Caco-2 (cell line): ENCODE data around the gene TPRG1. TPM values are rescaled to one million over a fixed set of nuclear protein-coding genes. Genes with fewer than 3 reads are reported as not detected.

Source experiments
- BruUV-seq: library from RNA; stranded (reverse); fragments of 400-500 nt; replicated peaks from 2 replicates; lab custom pipeline; 2021; lab: Mats Ljungman, UMichigan
- CTCF ChIA-PET: fragments of 300-600 bp; sonication (Branson Sonifier 250); formaldehyde crosslinking; loops from one replicate; lab custom pipeline; 2022; ENCODE audit warnings: antibody characterized with exemption; lab: Charles Lee
- POLR2A ChIA-PET: fragments of 300-600 bp; sonication (Branson Sonifier 250); formaldehyde crosslinking; loops from one replicate; lab custom pipeline; 2022; ENCODE audit warnings: antibody characterized with exemption; lab: Charles Lee
- DNase-seq, 2 experiments: peaks; one replicate each; pipeline versions ENCODE4 v3.0.0 to v3.0.0-alpha.2; 2020 to 2022
- H3K27me3 ChIP-seq: replicated peaks from 2 replicates; pipeline ENCODE4 v1.6.0; 2011; ENCODE audit warnings: low read length; ENCODE audit not compliant: control insufficient read depth, insufficient read depth
- H3K36me3 ChIP-seq: 2 replicates; pipeline ENCODE4 v1.5.1; 2011; ENCODE audit warnings: low read length; ENCODE audit not compliant: control insufficient read depth, insufficient read depth
- H3K4me1 ChIP-seq: fragments of 250-450 bp; sonication (Bioruptor Pico); 2 replicates; pipeline ENCODE4 v1.5.1; 2020; ENCODE audit warnings: mild to moderate bottlenecking
- H3K4me3 ChIP-seq: 2 replicates; pipeline ENCODE4 v1.5.1; 2011; ENCODE audit warnings: low read depth, mild to moderate bottlenecking, control low read depth, low read length
- H3K9me3 ChIP-seq: fragments of 250-450 bp; sonication (Bioruptor Pico); 2 replicates; pipeline ENCODE4 v1.5.1; 2020; ENCODE audit warnings: mild to moderate bottlenecking, moderate library complexity
- H3K27ac Mint-ChIP-seq: one replicate; pipeline ENCODE4 v1.8.0; 2022; ENCODE audit warnings: mixed read lengths; ENCODE audit not compliant: unreplicated experiment
- H3K27me3 Mint-ChIP-seq: one replicate; pipeline ENCODE4 v1.8.0; 2022; ENCODE audit warnings: mixed read lengths; ENCODE audit not compliant: insufficient read depth, unreplicated experiment
- H3K36me3 Mint-ChIP-seq: one replicate; pipeline ENCODE4 v1.8.0; 2022; ENCODE audit warnings: mild to moderate bottlenecking, mixed read lengths; ENCODE audit not compliant: insufficient read depth, unreplicated experiment
- H3K4me1 Mint-ChIP-seq: one replicate; pipeline ENCODE4 v1.8.0; 2022; ENCODE audit warnings: low read depth, mixed read lengths; ENCODE audit not compliant: unreplicated experiment
- H3K4me3 Mint-ChIP-seq: one replicate; pipeline ENCODE4 v1.8.0; 2022; ENCODE audit warnings: mild to moderate bottlenecking, moderate library complexity, mixed read lengths; ENCODE audit not compliant: unreplicated experiment
- H3K9me3 Mint-ChIP-seq: one replicate; pipeline ENCODE4 v1.8.0; 2022; ENCODE audit warnings: mixed read lengths; ENCODE audit not compliant: unreplicated experiment
- CTCF ChIP-seq, 2 experiments: fragments of 200-600 bp in 1 of 2; IDR thresholded peaks; 1 replicate in 1 of 2; 2 replicates in 1 of 2; pipeline versions ENCODE4 v1.5.1 to v1.8.0; 2011 to 2022; ENCODE audit warnings: antibody characterized with exemption in 1 of 2, control low read depth in 1 of 2, inconsistent platforms in 1 of 2, low read depth in 1 of 2, low read length in 1 of 2, mild to moderate bottlenecking in 1 of 2, moderate library complexity in 1 of 2; ENCODE audit not compliant: insufficient read depth in 1 of 2, severe bottlenecking in 1 of 2, unreplicated experiment in 1 of 2
- intact Hi-C: fragments of 100-400 bp; cut with micrococcal nuclease; formaldehyde crosslinking; loops from one replicate; pipeline ENCODE4 v1.10.0; 2022; ENCODE audit not compliant: unreplicated experiment
- total RNA-seq: library from RNA; stranded (reverse); gene quantifications from 2 replicates; pipeline ENCODE4 v1.2.3, GENCODE V29; 2022

Gene TPRG1
- total RNA-seq, 1 experiment from 2014 or later = 1.5 TPM

- DNase-seq = no peak
- Mint-ChIP-seq H3K27ac (no peak overlapping the region), H3K4me1 (peaks cover 10% of the 10 kb centered on the region), H3K36me3 (no peaks in the 10 kb centered on the region), H3K4me3 (no peak overlapping the region), H3K27me3 (no peaks in the 10 kb centered on the region), H3K9me3 (no peaks in the 10 kb centered on the region)
- Histone ChIP-seq H3K4me1 (peaks cover 4% of the 10 kb centered on the region; the same call in 1 of the 2 replicates), H3K36me3 (no peaks in the 10 kb centered on the region), H3K27me3 (no peaks in the 10 kb centered on the region), H3K4me3 (no peak overlapping the region), H3K9me3 (no peaks in the 10 kb centered on the region)
- ChIA-PET CTCF (no interaction called here), POLR2A (no interaction called here)
- no peak for TF ChIP-seq CTCF (IDR thresholded peaks at IDR 0.05; ENCODE audit: insufficient read depth in 1 of 2, low read depth in 1 of 2, low read length in 1 of 2, severe bottlenecking in 1 of 2, unreplicated experiment in 1 of 2)
- intact Hi-C loops = no loop called here
- BruUV-seq = no TSS peak
These were observed 2.0 kb upstream of the TPRG1 start for GRCh38 chr3:189169728-189170127.

- BruUV-seq = no TSS peak
These were observed 1.2 kb upstream of the TPRG1 start for GRCh38 chr3:189170559-189170958.

GRCh38 chr3:189172668-189173419 is 1.1 kb downstream of the TPRG1 start:
- no peak overlapping the region for H3K4me3 ChIP-seq
- no peak for TF ChIP-seq CTCF (IDR thresholded peaks at IDR 0.05; ENCODE audit: insufficient read depth in 1 of 2, low read depth in 1 of 2, low read length in 1 of 2, severe bottlenecking in 1 of 2, unreplicated experiment in 1 of 2)
- BruUV-seq = no TSS peak
- intact Hi-C loops = no loop called here
- no peaks in the 10 kb centered on the region for H3K9me3 ChIP-seq
- Mint-ChIP-seq H3K27me3 (no peaks in the 10 kb centered on the region), H3K4me1 (no peaks in the 10 kb centered on the region), H3K9me3 (no peaks in the 10 kb centered on the region), H3K36me3 (no peaks in the 10 kb centered on the region), H3K27ac (no peak overlapping the region), H3K4me3 (no peak overlapping the region)
- CTCF ChIA-PET = no interaction called here
- no peaks in the 10 kb centered on the region for H3K27me3 ChIP-seq
- H3K36me3 ChIP-seq = no peaks in the 10 kb centered on the region
- POLR2A ChIA-PET = no interaction called here
- DNase-seq = no peak
- no peaks in the 10 kb centered on the region for H3K4me1 ChIP-seq

More at GRCh38 chr3:189170559-189170958, 1.2 kb upstream of the TPRG1 start:
- POLR2A ChIA-PET = no interaction called here
- no peaks in the 10 kb centered on the region for H3K36me3 ChIP-seq
- intact Hi-C loops = no loop called here
- H3K4me3 ChIP-seq = no peak overlapping the region
- no peaks in the 10 kb centered on the region for H3K9me3 ChIP-seq
- no peaks in the 10 kb centered on the region for H3K9me3 Mint-ChIP-seq
- H3K36me3 Mint-ChIP-seq = no peaks in the 10 kb centered on the region
- H3K27ac Mint-ChIP-seq = no peak overlapping the region
- peaks cover 10% of the 10 kb centered on the region for H3K4me1 Mint-ChIP-seq
- TF ChIP-seq CTCF (IDR thresholded peaks at IDR 0.05; ENCODE audit: insufficient read depth in 1 of 2, low read depth in 1 of 2, low read length in 1 of 2, severe bottlenecking in 1 of 2, unreplicated experiment in 1 of 2) = no peak
- H3K4me3 Mint-ChIP-seq = no peak overlapping the region
- CTCF ChIA-PET = no interaction called here
- H3K4me1 ChIP-seq = peaks cover 4% of the 10 kb centered on the region; the same call in 1 of the 2 replicates
- no peaks in the 10 kb centered on the region for H3K27me3 Mint-ChIP-seq
- no peak for DNase-seq
- no peaks in the 10 kb centered on the region for H3K27me3 ChIP-seq
